OCI-LY3 (cell line): ENCODE data around the gene NOTUM.

Experiments used
- EZH2phosphoT487 ChIP-seq: fragments of 200-600 bp; shearing (Covaris generic); IDR thresholded peaks from 2 replicates; pipeline ENCODE4 v1.6.1; 2018; ENCODE audit warnings: antibody characterized with exemption, mixed run types, low read depth
- TF ChIP-seq, protein P1 (sequence below): fragments of 200-600, 300-600 bp; sonication (generic); IDR thresholded peaks from 2 replicates; pipeline ENCODE4 v1.5.1; 2014; ENCODE audit warnings: antibody characterized with exemption, low read length, low read depth

GRCh38 chr17:81930142-81931125 is 30.6 kb downstream of the NOTUM start:
- TF ChIP-seq, protein P1, sequence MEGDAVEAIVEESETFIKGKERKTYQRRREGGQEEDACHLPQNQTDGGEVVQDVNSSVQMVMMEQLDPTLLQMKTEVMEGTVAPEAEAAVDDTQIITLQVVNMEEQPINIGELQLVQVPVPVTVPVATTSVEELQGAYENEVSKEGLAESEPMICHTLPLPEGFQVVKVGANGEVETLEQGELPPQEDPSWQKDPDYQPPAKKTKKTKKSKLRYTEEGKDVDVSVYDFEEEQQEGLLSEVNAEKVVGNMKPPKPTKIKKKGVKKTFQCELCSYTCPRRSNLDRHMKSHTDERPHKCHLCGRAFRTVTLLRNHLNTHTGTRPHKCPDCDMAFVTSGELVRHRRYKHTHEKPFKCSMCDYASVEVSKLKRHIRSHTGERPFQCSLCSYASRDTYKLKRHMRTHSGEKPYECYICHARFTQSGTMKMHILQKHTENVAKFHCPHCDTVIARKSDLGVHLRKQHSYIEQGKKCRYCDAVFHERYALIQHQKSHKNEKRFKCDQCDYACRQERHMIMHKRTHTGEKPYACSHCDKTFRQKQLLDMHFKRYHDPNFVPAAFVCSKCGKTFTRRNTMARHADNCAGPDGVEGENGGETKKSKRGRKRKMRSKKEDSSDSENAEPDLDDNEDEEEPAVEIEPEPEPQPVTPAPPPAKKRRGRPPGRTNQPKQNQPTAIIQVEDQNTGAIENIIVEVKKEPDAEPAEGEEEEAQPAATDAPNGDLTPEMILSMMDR, result no peak
- no peak for TF ChIP-seq EZH2phosphoT487
